Upper lobe of right lung (tissue), 1 donor: Measurements from ENCODE around the gene ABCB11. TPM values are rescaled to one million over a fixed set of nuclear protein-coding genes. Genes with fewer than 3 reads are reported as not detected.
"Not testable (repeated sequence)": the region's sequence is repeated elsewhere in the genome, so short reads cannot be mapped to it uniquely, and the experiment has no call there.

Source experiments
- ATAC-seq: fragments of 200-7000 bp; cut with Tn5 transposase; one replicate; pipeline ENCODE4 v1.9.1; 2020; ENCODE audit warnings: mild to moderate bottlenecking, moderate library complexity
- DNase-seq: peaks from one replicate; pipeline ENCODE4 v3.0.0-alpha.2; 2020
- H3K27ac ChIP-seq: fragments of 200-600 bp; one replicate; pipeline ENCODE4 v1.8.0; 2022
- H3K27me3 ChIP-seq: fragments of 200-600 bp; one replicate; pipeline ENCODE4 v1.8.0; 2022; ENCODE audit warnings: mild to moderate bottlenecking
- H3K36me3 ChIP-seq: fragments of 200-600 bp; one replicate; pipeline ENCODE4 v1.8.0; 2022
- H3K4me1 ChIP-seq: fragments of 200-600 bp; one replicate; pipeline ENCODE4 v1.8.0; 2022
- H3K4me3 ChIP-seq: fragments of 200-600 bp; one replicate; pipeline ENCODE4 v1.8.0; 2022; ENCODE audit warnings: mild to moderate bottlenecking
- H3K9me3 ChIP-seq: fragments of 200-600 bp; one replicate; pipeline ENCODE4 v1.8.0; 2022
- intact Hi-C: fragments of 100-400 bp; cut with DNase I; formaldehyde crosslinking; loops from one replicate; pipeline ENCODE4 v1.11.0; 2022
- total RNA-seq: library from RNA; stranded (reverse); fragmentation: NEBNext Ultra II Directional; extraction: Animal tissue kit (Norgen Biotek cat#: 25700); gene quantifications from one replicate; pipeline ENCODE4 v1.2.1, GENCODE V29; 2021
- TF ChIP-seq, protein P1 (sequence below): fragments of 200-600 bp; IDR thresholded peaks from one replicate; pipeline ENCODE4 v1.8.0; 2022; ENCODE audit warnings: antibody characterized with exemption
- donor health status: DM: no; HTN: yes; CAD: no; lungs with severe emphysema.

ABCB11 gene
- total RNA-seq, 1 donor from 2014 or later = 0.06 TPM

DNA sequence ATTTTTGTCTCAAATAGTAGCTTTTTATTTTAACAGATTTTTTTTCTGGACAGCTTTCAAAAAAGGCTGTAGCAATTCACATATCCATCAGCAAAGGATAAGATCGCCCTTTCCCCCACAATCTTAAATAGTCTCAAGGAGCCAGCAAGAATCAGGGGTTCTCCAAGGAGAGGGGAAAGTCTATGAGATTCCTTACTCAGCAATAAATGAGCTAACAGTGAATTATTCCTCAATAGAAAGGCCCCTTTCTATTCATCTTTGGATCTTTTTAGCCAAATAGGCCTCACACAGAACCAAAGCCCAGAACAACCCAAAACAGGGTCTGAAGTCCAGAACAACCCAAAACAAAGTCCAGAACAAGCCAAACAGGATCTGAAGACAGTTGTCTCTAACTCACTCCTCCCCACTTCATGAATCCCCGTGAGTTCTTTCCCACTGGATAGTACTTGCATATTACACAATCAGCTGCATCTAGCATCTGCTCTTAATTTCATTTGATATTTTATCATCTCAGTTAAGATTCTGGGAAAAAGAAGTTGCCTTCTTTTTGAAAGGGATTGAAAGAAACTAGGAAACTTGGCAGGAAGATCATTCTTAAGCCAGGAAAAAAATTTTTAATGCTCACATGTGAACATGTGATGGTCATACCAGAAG lies 34.9 kb upstream of the ABCB11 start:
- H3K36me3 ChIP-seq = no peaks in the 10 kb centered on the region
- TF ChIP-seq, protein P1, sequence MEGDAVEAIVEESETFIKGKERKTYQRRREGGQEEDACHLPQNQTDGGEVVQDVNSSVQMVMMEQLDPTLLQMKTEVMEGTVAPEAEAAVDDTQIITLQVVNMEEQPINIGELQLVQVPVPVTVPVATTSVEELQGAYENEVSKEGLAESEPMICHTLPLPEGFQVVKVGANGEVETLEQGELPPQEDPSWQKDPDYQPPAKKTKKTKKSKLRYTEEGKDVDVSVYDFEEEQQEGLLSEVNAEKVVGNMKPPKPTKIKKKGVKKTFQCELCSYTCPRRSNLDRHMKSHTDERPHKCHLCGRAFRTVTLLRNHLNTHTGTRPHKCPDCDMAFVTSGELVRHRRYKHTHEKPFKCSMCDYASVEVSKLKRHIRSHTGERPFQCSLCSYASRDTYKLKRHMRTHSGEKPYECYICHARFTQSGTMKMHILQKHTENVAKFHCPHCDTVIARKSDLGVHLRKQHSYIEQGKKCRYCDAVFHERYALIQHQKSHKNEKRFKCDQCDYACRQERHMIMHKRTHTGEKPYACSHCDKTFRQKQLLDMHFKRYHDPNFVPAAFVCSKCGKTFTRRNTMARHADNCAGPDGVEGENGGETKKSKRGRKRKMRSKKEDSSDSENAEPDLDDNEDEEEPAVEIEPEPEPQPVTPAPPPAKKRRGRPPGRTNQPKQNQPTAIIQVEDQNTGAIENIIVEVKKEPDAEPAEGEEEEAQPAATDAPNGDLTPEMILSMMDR = no peak
- intact Hi-C loops = no loop called here
- no peak overlapping the region for H3K4me3 ChIP-seq
- ATAC-seq (no peak), DNase-seq (no peak)
- H3K9me3 ChIP-seq = no peaks in the 10 kb centered on the region
- no peaks in the 10 kb centered on the region for H3K4me1 ChIP-seq
- no peak overlapping the region for H3K27ac ChIP-seq
- H3K27me3 ChIP-seq = no peaks in the 10 kb centered on the region

DNA sequence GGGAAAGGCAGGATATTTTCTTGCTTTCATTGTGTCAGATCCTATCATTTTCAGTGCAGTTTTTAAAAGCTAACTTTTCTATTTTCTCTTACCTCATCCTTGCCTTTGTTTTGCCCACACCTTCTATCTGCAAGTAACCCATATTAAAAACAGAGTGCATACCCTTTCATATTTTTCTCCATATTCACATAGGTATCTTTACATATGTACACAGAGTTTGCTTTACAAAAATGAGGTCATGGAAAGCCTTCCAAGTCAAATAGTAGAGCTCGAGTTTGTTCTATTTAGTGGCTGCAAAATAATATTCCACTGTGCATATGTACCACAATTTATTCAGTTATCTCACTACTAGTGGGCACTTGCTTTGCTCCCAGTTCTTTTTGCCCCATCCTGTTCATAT lies 34.3 kb upstream of the ABCB11 start:
- no peaks in the 10 kb centered on the region for H3K9me3 ChIP-seq
- ATAC-seq (no peak), DNase-seq (no peak)
- H3K27ac ChIP-seq = no peak overlapping the region
- H3K27me3 ChIP-seq = no peaks in the 10 kb centered on the region
- TF ChIP-seq, protein P1 = no peak
- intact Hi-C loops = no loop called here
- H3K4me1 ChIP-seq = no peaks in the 10 kb centered on the region
- H3K4me3 ChIP-seq = no peak overlapping the region
- H3K36me3 ChIP-seq = no peaks in the 10 kb centered on the region

DNA sequence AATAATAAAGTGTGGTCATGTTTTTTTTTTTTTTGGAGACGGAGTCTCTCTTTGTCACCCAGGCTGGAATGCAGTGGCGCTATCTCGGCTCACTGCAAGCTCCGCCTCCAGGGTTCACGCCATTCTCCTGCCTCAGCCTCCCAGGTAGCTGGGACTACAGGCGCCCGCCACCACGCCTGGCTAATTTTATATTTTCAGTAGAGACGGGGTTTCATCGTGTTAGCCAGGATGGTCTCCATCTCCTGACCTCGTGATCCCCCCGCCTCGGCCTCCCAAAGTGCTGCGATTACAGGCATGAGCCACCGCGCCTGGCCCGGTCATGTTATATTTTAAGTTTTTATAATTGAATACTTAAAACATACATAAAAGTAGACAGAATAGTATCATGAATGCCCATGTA lies 33.1 kb upstream of the ABCB11 start:
- H3K4me3 ChIP-seq, H3K9me3 ChIP-seq, H3K4me1 ChIP-seq, intact Hi-C loops, ATAC-seq, DNase-seq, H3K27me3 ChIP-seq, H3K36me3 ChIP-seq, H3K27ac ChIP-seq: not testable (repeated sequence)

DNA sequence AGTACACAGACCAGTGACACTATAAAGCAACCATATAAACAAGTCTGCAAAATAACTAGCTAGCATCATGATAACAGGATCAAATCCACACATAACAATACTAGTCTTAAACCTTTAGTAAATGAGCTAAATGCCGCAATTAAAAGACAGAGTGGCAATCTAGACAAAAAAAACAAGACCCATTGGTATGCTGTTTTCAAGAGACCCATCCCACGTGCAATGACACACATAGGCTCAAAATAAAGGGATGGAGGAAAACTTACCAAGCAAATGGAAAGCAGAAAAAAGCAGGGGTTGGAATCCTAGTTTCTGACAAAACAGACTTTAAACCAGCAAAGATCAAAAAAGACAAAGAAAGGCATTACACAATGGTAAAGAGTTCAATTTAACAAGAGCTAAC lies 23.5 kb upstream of the ABCB11 start:
- H3K4me1 ChIP-seq, ATAC-seq, H3K4me3 ChIP-seq, H3K9me3 ChIP-seq, intact Hi-C loops, DNase-seq, H3K36me3 ChIP-seq, H3K27ac ChIP-seq, H3K27me3 ChIP-seq: not testable (repeated sequence)

DNA sequence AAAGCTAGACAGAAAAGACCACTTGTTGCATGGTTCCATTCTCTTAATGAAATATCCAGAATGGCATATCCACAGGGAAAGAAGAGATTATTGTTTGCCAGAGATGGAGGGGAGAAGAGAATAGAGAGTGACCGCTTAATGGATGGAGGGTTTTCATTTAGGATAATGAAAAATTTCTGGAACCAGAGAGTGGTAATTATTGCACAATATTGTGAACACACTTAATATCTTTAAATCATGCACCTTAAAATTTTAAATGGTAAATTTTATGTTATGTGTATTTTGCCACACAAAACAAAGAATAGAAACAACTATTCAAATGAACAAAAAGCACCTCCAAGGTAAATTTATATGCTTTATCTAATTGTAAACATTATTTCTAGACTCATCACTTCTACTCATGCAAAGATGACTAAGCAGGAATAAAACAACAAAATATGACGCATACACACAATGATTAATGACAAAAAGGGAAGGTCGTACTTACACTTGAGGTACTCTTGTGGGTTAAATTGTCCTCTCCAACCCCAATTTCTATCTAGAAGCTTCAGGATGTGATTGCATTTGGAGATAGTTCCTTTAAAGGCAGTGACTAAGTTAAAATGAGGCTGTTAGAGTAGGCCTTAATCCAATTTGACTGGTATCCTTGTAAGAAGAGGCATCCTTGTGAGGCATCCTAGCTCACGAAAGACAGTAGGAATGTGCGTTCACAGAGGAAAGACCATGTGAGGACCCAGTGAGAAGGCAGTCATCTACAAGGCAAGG lies 19.5 kb upstream of the ABCB11 start:
- Histone ChIP-seq H3K9me3 (no peaks in the 10 kb centered on the region), H3K27me3 (no peaks in the 10 kb centered on the region), H3K4me3 (no peak overlapping the region), H3K4me1 (no peaks in the 10 kb centered on the region), H3K36me3 (no peaks in the 10 kb centered on the region), H3K27ac (no peak overlapping the region)
- TF ChIP-seq, protein P1 = no peak
- DNase-seq = no peak
- intact Hi-C loops = no loop called here
- no peak for ATAC-seq

DNA sequence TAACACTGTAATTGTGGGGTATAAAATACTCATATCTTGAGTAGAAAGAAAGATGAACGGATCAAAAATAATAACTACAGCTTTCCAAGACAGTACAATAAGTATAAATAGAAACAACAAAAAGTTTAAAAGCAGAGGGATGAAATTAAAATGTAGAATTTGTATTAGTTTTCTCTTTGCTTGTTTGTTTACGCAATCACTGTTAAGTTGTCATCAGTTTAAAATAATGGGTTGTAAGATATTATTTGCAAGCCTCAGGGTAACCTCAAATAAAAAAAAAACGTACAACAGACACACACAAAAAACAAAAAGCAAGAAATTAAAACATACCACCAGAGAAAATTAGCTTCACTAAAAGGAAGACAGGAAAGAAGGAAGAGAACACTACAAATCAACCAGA lies 18.0 kb upstream of the ABCB11 start:
- no peak for DNase-seq
- H3K27me3 ChIP-seq = no peaks in the 10 kb centered on the region
- no peaks in the 10 kb centered on the region for H3K4me1 ChIP-seq
- H3K9me3 ChIP-seq = no peaks in the 10 kb centered on the region
- ATAC-seq = no peak
- H3K27ac ChIP-seq = no peak overlapping the region
- H3K36me3 ChIP-seq = no peaks in the 10 kb centered on the region
- intact Hi-C loops = no loop called here
- TF ChIP-seq, protein P1 = no peak
- no peak overlapping the region for H3K4me3 ChIP-seq
